C4-2B (cell line): ENCODE results near the gene BOK.

Experiments
- CTCF ChIP-seq: fragments of 450-650 bp; conservative IDR thresholded peaks from 2 replicates; pipeline ENCODE4 v1.5.1; 2017; ENCODE audit warnings: mild to moderate bottlenecking
- ZFX ChIP-seq: fragments of 450-650 bp; IDR thresholded peaks from 2 replicates; pipeline ENCODE4 v1.6.1; 2017

DNA sequence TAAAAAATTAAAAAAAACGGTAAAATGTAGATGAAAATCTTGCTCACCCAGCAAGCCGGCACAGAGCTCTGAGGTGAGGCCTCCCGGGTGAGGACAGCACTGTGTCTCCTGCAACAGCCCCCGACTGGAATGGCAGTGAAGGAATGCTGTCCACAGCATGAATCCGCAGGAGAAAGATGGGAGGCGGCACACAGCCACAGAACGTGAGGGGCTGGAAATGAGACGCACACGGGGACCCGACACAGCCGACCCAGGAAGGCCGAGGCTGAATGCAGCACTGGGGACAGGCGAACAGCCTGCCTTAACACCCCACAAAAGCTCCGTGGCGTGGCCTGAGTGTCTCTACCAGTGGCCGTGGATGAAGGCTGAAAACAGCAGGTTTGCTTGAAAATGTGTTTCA lies 34.7 kb downstream of the BOK start:
- TF ChIP-seq CTCF (no peak), ZFX (no peak)
